ENCODE results near the gene PPP1R14C. TPM values are rescaled to one million over a fixed set of nuclear protein-coding genes. Genes with fewer than 3 reads are reported as not detected.

The PPP1R14C gene
- total RNA-seq, 2 donors from 2014 or later = 0.95 to 1.3 TPM

DNA sequence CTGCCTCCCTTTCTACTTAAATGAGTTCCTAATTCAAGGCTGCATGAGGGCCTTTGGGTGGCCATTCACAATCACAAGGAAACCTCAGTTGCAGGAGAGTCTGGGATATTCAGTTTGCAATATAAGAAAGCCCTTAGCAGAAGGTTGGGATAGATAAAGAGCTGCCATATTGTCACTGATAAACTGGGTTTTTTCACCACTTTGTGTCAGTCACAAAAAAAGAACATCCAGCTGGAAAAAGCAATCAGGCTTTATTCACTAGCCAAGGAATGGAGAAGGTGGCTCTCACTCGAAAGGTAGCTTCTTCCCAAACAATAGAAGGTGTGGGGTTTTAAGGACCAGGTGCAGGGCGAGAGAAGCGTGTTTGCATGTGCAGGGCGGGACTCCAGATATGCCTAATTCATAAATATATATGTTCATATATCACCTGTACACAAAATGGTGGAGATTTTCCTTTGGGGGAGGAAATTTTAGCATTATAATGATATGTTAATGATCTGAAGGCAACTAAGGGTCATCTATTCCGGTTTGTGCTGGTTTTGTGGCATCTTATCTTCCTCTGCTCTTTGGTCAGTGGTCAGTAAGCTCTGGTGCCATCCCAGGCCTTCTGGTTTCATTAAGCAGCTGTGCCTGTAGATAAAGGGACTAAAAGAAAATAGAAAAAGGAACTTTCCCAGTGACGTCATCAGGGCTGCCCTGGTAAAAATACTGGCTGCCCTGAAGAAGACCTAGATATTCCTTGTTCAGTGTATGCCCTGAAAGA lies 128.8 kb downstream of the PPP1R14C start:
- Histone ChIP-seq H3K27me3 (replicated peaks; ENCODE audit: insufficient read depth) (no peaks in the 10 kb centered on the region), H3K4me1 (ENCODE audit: control insufficient read depth in 1 of 2, low read depth in 2 of 2) (peaks cover 3 to 20% of the 10 kb centered on the region in 2 donors), H3K36me3 (no peaks in the 10 kb centered on the region), H3K9me3 (no peaks in the 10 kb centered on the region), H3K27ac (no peak overlapping the region), H3K4me3 (no peak overlapping the region)
- ATAC-seq (ENCODE audit: insufficient number of reproducible peaks, low FRiP score, low read depth) (no peak), DNase-seq (ENCODE audit: low spot score) (no peak)
- TF ChIP-seq, protein P1, sequence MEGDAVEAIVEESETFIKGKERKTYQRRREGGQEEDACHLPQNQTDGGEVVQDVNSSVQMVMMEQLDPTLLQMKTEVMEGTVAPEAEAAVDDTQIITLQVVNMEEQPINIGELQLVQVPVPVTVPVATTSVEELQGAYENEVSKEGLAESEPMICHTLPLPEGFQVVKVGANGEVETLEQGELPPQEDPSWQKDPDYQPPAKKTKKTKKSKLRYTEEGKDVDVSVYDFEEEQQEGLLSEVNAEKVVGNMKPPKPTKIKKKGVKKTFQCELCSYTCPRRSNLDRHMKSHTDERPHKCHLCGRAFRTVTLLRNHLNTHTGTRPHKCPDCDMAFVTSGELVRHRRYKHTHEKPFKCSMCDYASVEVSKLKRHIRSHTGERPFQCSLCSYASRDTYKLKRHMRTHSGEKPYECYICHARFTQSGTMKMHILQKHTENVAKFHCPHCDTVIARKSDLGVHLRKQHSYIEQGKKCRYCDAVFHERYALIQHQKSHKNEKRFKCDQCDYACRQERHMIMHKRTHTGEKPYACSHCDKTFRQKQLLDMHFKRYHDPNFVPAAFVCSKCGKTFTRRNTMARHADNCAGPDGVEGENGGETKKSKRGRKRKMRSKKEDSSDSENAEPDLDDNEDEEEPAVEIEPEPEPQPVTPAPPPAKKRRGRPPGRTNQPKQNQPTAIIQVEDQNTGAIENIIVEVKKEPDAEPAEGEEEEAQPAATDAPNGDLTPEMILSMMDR (IDR thresholded peaks at IDR 0.05) = no peak

DNA sequence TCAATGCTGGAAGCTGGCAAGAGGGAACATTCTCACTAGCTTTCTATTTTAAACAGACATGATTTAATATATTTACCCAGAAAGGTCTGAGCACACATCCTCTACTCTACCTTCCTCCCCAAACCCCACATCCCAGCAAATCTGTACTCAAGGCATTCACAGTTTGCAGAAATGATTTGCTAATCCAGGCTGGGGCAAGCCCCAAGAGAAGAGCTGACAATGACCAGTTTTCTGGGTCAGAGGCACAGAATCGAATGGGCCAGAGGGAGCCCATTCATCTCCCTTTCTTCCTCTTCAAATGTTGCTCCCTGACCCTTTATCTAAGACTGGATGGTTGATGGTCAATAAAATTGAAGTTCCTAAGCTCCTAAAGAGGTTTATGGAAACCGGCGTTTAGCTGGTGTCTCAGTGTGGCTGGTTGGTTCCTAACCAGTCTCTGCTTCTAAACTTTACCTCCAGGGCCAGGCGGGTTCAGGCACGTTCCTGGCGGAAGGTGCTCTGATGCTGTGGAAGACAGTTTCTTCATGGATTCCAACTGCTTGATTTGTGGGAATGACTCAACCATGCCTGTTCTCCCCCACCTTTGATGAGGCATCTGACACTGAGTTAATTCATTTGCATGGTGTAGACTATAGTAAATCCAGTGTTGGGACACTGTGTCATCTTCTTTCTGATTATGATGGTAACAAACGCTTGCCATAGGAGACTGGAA lies 129.6 kb downstream of the PPP1R14C start:
- ATAC-seq (ENCODE audit: insufficient number of reproducible peaks, low FRiP score, low read depth) (no peak), DNase-seq (ENCODE audit: low spot score) (no peak)
- TF ChIP-seq, protein P1 (IDR thresholded peaks at IDR 0.05) = no peak
- Histone ChIP-seq H3K4me3 (no peak overlapping the region), H3K27ac (no peak overlapping the region), H3K27me3 (replicated peaks; ENCODE audit: insufficient read depth) (no peaks in the 10 kb centered on the region), H3K4me1 (ENCODE audit: control insufficient read depth in 1 of 2, low read depth in 2 of 2) (peaks cover 0 to 13% of the 10 kb centered on the region in 2 donors), H3K36me3 (no peaks in the 10 kb centered on the region), H3K9me3 (no peaks in the 10 kb centered on the region)

DNA sequence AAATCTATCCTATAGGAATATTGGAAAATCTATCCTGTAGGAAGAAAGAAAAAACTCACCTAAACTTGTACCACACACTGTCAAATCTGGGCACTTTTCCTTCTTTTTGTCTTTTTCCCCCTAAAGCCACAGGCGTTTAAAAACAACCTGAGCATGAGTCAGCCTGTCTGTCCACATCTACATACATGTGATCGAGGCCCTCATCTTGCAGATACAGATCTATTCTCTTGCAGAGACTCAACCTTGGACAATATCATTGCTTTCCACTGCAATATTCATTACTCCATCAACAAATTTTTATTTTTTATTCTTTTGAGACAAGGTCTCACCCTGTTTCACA lies 130.1 kb downstream of the PPP1R14C start:
- TF ChIP-seq, protein P1 (IDR thresholded peaks at IDR 0.05) = no peak
- H3K9me3 ChIP-seq = no peaks in the 10 kb centered on the region
- no peaks in the 10 kb centered on the region for H3K27me3 ChIP-seq (replicated peaks; ENCODE audit: insufficient read depth)
- H3K4me3 ChIP-seq = no peak overlapping the region
- H3K36me3 ChIP-seq = no peaks in the 10 kb centered on the region
- H3K4me1 ChIP-seq (ENCODE audit: control insufficient read depth in 1 of 2, low read depth in 2 of 2) = peaks cover 0 to 8% of the 10 kb centered on the region in 2 donors
- ATAC-seq (ENCODE audit: insufficient number of reproducible peaks, low FRiP score, low read depth) (no peak), DNase-seq (ENCODE audit: low spot score) (no peak)
- no peak overlapping the region for H3K27ac ChIP-seq

DNA sequence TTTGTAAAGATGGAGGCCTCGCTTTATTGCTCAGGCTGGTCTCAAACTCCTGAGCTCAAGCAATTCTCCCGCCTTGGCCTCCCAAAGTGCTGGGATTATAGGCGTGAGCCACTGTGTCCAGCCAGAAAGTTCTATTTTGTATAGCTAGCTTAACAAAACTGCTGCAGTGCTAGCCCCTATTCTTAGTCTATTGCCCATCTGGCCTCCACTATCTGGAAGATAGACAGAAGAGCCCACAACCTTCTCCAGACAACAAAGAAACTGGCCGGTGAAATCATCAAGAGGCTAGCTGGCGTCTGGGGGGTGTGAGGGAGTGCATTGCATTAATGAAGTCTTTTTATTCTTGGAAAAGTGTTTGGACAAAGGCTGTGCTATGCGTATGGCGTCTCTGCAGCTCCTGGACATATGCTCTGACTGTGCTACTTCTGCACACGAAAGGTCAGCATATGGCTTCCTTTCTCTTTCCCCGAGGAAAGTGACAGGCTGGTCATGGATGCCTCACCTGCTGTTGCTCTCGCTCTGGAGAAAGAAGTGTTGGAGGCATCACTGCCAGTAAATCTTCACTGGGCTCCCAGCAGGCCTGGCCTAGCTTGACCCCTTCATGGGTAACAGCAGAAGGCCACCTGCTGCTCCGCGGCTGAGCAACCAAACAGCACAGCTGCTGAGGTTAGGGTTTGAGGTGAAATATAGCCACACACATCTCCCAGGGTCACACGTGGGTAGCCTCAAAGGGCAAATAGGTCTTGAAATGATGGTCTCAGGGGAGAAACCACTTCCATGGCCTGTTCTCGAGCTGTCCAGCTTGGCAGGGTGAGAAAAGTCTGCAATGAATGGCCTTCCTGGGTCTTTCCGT lies 130.8 kb downstream of the PPP1R14C start:
- no peak overlapping the region for H3K4me3 ChIP-seq
- peaks cover 0 to under 1% of the 10 kb centered on the region in 2 donors for H3K4me1 ChIP-seq (ENCODE audit: control insufficient read depth in 1 of 2, low read depth in 2 of 2)
- DNase-seq (ENCODE audit: low spot score) = no peak
- TF ChIP-seq, protein P1 (IDR thresholded peaks at IDR 0.05) = no peak
- no peaks in the 10 kb centered on the region for H3K27me3 ChIP-seq (replicated peaks; ENCODE audit: insufficient read depth)
- H3K27ac ChIP-seq = no peak overlapping the region
- no peaks in the 10 kb centered on the region for H3K9me3 ChIP-seq
- no peaks in the 10 kb centered on the region for H3K36me3 ChIP-seq
- no peak for ATAC-seq (ENCODE audit: insufficient number of reproducible peaks, low FRiP score, low read depth)

DNA sequence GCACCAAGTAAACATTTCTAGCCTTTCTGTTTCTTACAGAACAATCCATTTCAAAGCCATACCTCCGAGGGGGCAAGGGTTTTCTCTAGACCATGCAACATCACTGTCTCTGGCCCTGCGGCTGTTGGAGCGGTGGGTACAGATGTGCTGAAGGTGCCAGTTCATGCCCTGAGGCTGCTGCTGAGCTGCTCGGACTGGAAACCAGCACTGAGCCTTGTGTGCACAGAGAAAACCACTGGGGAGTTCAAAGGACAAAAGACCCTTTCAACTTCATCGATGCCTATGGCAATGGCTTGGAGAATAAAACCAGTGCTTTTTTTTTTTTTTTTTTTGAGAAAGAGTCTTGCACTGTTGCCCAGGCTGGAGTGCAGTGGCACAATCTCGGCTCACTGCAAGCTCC lies 132.6 kb downstream of the PPP1R14C start:
- TF ChIP-seq, protein P1 (IDR thresholded peaks at IDR 0.05) = no peak
- Histone ChIP-seq H3K4me1 (ENCODE audit: control insufficient read depth in 1 of 2, low read depth in 2 of 2) (no peaks in the 10 kb centered on the region), H3K36me3 (no peaks in the 10 kb centered on the region), H3K27me3 (replicated peaks; ENCODE audit: insufficient read depth) (no peaks in the 10 kb centered on the region), H3K27ac (no peak overlapping the region), H3K9me3 (no peaks in the 10 kb centered on the region), H3K4me3 (no peak overlapping the region)
- DNase-seq (ENCODE audit: low spot score) (no peak), ATAC-seq (ENCODE audit: insufficient number of reproducible peaks, low FRiP score, low read depth) (no peak)

Measured in thoracic aorta (tissue), 2 donors.